H1 (cell line): ENCODE results near the gene MRGPRE. TPM values are rescaled to one million over a fixed set of nuclear protein-coding genes. Genes with fewer than 3 reads are reported as not detected.

Source experiments
- CTCF ChIA-PET: fragments of 300-600 bp; sonication (Branson Sonifier 250); formaldehyde crosslinking; loops from one replicate; lab custom pipeline; 2021; ENCODE audit not compliant: partially characterized antibody; lab: Charles Lee
- POLR2A ChIA-PET: fragments of 300-600 bp; sonication (Branson Sonifier 250); formaldehyde crosslinking; loops from one replicate; lab custom pipeline; 2021; ENCODE audit warnings: inconsistent platforms; ENCODE audit not compliant: partially characterized antibody; lab: Charles Lee
- DNase-seq, 2 experiments: peaks; one replicate each; pipeline versions ENCODE4 v3.0.0 to v3.0.0-alpha.2; 2010 to 2022; ENCODE audit warnings: low spot score in 2 of 2, low read depth in 1 of 2, mixed read lengths in 1 of 2
- FAIRE-seq: peaks from 2 replicates; lab custom pipeline; 2011; peaks lifted over from hg19 to GRCh38; lab: Jason Lieb, UNC
- H2AFZ ChIP-seq: 2 replicates; pipeline ENCODE4 v1.8.1; 2012; ENCODE audit warnings: low read length, inconsistent platforms
- H2AK5ac ChIP-seq: 2 replicates; pipeline ENCODE4 v1.6.1; 2013; ENCODE audit warnings: low read depth, low read length
- H2BK120ac ChIP-seq: replicated peaks from 2 replicates; pipeline ENCODE3; 2013; ENCODE audit warnings: low read depth, low read length, inconsistent platforms
- H2BK12ac ChIP-seq: 2 replicates; pipeline ENCODE4 v1.6.1; 2013; ENCODE audit warnings: low read depth, low read length
- H2BK15ac ChIP-seq: 2 replicates; pipeline ENCODE4 v1.6.1; 2013; ENCODE audit warnings: low read length
- H2BK20ac ChIP-seq: 2 replicates; pipeline ENCODE4 v1.6.1; 2013; ENCODE audit warnings: low read length
- H2BK5ac ChIP-seq: 2 replicates; pipeline ENCODE4 v1.6.1; 2013; ENCODE audit warnings: low read depth, low read length
- H3K14ac ChIP-seq: 2 replicates; pipeline ENCODE4 v1.6.1; 2013; ENCODE audit warnings: inconsistent platforms; ENCODE audit not compliant: insufficient read length
- H3K18ac ChIP-seq: 2 replicates; pipeline ENCODE4 v1.6.1; 2013; ENCODE audit warnings: low read length; ENCODE audit errors: extremely low read depth
- H3K23ac ChIP-seq: 2 replicates; pipeline ENCODE4 v1.6.1; 2013; ENCODE audit warnings: inconsistent platforms; ENCODE audit not compliant: insufficient read length
- H3K23me2 ChIP-seq: 2 replicates; pipeline ENCODE4 v1.6.1; 2013; ENCODE audit warnings: low read depth, low read length
- H3K27ac ChIP-seq: 2 replicates; pipeline ENCODE4 v1.6.1; 2011; ENCODE audit warnings: low read depth, low read length, inconsistent platforms
- H3K27me3 ChIP-seq, 4 experiments: replicated peaks in 1 of 4; 1 replicate in 1 of 4; 2 replicates in 3 of 4; pipeline versions ENCODE4 v1.6.1 to v1.8.1; 2011 to 2013; ENCODE audit warnings: low read length in 3 of 4, mild to moderate bottlenecking in 3 of 4, inconsistent platforms in 2 of 4, mixed read lengths in 2 of 4, moderate library complexity in 1 of 4; ENCODE audit not compliant: control insufficient read depth in 3 of 4, insufficient read depth in 3 of 4; ENCODE audit errors: extremely low read depth in 1 of 4
- H3K36me3 ChIP-seq, 4 experiments: 2 replicates each; pipeline versions ENCODE4 v1.6.1 to v1.8.1; 2011 to 2013; ENCODE audit warnings: mild to moderate bottlenecking in 4 of 4, low read length in 3 of 4, moderate library complexity in 2 of 4, control low read depth in 1 of 4, inconsistent platforms in 1 of 4; ENCODE audit not compliant: insufficient read depth in 4 of 4, control insufficient read depth in 2 of 4
- H3K4ac ChIP-seq: replicated peaks from 2 replicates; pipeline ENCODE3; 2013; ENCODE audit warnings: low read length, low read depth, mixed read lengths, inconsistent platforms; ENCODE audit not compliant: insufficient read length
- H3K4me1 ChIP-seq, 4 experiments: replicated peaks in 1 of 4; 1 replicate in 1 of 4; 2 replicates in 3 of 4; pipeline versions ENCODE4 v1.6.1 to v1.8.1; 2011 to 2013; ENCODE audit warnings: low read length in 3 of 4, inconsistent platforms in 2 of 4, mixed read lengths in 1 of 4; ENCODE audit not compliant: insufficient read depth in 4 of 4, control insufficient read depth in 3 of 4
- H3K4me2 ChIP-seq, 2 experiments: 2 replicates each; pipeline versions ENCODE4 v1.6.1 to v1.8.1; 2011 to 2013; ENCODE audit warnings: low read depth in 2 of 2, low read length in 2 of 2, control low read depth in 1 of 2, inconsistent platforms in 1 of 2, mild to moderate bottlenecking in 1 of 2; ENCODE audit not compliant: insufficient read depth in 1 of 2
- H3K4me3 ChIP-seq, 4 experiments: fragments of 200-600, 300-600 bp in 1 of 4; sonication (generic), shearing (Covaris generic), sonication (Bioruptor Twin) in 1 of 4; 2 replicates each; pipeline versions ENCODE4 v1.5.1 to v1.8.1; 2011 to 2016; ENCODE audit warnings: low read length in 4 of 4, low read depth in 3 of 4, control low read depth in 2 of 4, inconsistent platforms in 2 of 4, mild to moderate bottlenecking in 2 of 4, mixed read lengths in 1 of 4, moderate library complexity in 1 of 4; ENCODE audit not compliant: insufficient read depth in 2 of 4; ENCODE audit errors: extremely low read depth in 1 of 4
- H3K56ac ChIP-seq: replicated peaks from 2 replicates; pipeline ENCODE3; 2013; ENCODE audit warnings: low read depth, mild to moderate bottlenecking, mixed read lengths, low read length, inconsistent platforms; ENCODE audit not compliant: insufficient read length
- H3K79me1 ChIP-seq: 2 replicates; pipeline ENCODE4 v1.6.1; 2013; ENCODE audit warnings: low read depth, low read length, control low read depth
- H3K79me2 ChIP-seq, 2 experiments: 2 replicates each; pipeline versions ENCODE4 v1.6.1 to v1.8.1; 2012 to 2013; ENCODE audit warnings: low read length in 2 of 2, mild to moderate bottlenecking in 2 of 2, inconsistent platforms in 1 of 2; ENCODE audit not compliant: insufficient read depth in 2 of 2, control insufficient read depth in 1 of 2
- H3K9ac ChIP-seq, 4 experiments: replicated peaks in 1 of 4; 1 replicate in 1 of 4; 2 replicates in 3 of 4; pipeline versions ENCODE4 v1.6.1 to v1.8.1; 2011 to 2013; ENCODE audit warnings: low read depth in 3 of 4, low read length in 3 of 4, control low read depth in 2 of 4, mild to moderate bottlenecking in 2 of 4, moderate library complexity in 2 of 4, inconsistent platforms in 1 of 4; ENCODE audit errors: extremely low read depth in 1 of 4
- H3K9me3 ChIP-seq, 2 experiments: 2 replicates each; pipeline versions ENCODE4 v1.6.1 to v1.8.1; 2012 to 2013; ENCODE audit warnings: mild to moderate bottlenecking in 2 of 2, moderate library complexity in 2 of 2, control low read depth in 1 of 2, inconsistent platforms in 1 of 2, low read depth in 1 of 2, low read length in 1 of 2, mixed read lengths in 1 of 2; ENCODE audit not compliant: insufficient read depth in 2 of 2
- H4K20me1 ChIP-seq, 2 experiments: replicated peaks in 1 of 2; 2 replicates each; pipeline versions ENCODE3 to v1.8.1; 2011 to 2013; ENCODE audit warnings: inconsistent platforms in 2 of 2, low read length in 2 of 2, mild to moderate bottlenecking in 1 of 2; ENCODE audit not compliant: insufficient read depth in 2 of 2, control insufficient read depth in 1 of 2
- H4K5ac ChIP-seq: 2 replicates; pipeline ENCODE4 v1.6.1; 2013; ENCODE audit warnings: low read length, low read depth, mixed read lengths, inconsistent platforms; ENCODE audit not compliant: insufficient read length
- H4K8ac ChIP-seq: 2 replicates; pipeline ENCODE4 v1.8.0; 2013; ENCODE audit warnings: mild to moderate bottlenecking, moderate library complexity, low read length, inconsistent platforms; ENCODE audit not compliant: insufficient read depth; ENCODE audit errors: extremely low read depth
- H4K91ac ChIP-seq: replicated peaks from 2 replicates; pipeline ENCODE3; 2013; ENCODE audit warnings: low read length, mixed read lengths, inconsistent platforms; ENCODE audit not compliant: insufficient read length
- KDM5A ChIP-seq: fragments of 200-600 bp; IDR thresholded peaks from 2 replicates; pipeline ENCODE4 v1.7.1; 2012; ENCODE audit warnings: mild to moderate bottlenecking, low read length, inconsistent platforms, mixed read lengths
- WGBS, 2 experiments: shearing (Covaris generic) in 1 of 2; methylation state at CpG; one replicate each; pipeline versions ENCODE4 v1.1.6 to v1.1.7; 2013 to 2015; ENCODE audit warnings: low lambda C conversion rate in 2 of 2, mixed read lengths in 2 of 2, inconsistent platforms in 1 of 2, low coverage in 1 of 2, missing lambda C conversion rate in 1 of 2; ENCODE audit not compliant: insufficient replicate concordance in 2 of 2, insufficient coverage in 1 of 2, insufficient read length in 1 of 2; ENCODE audit errors: extremely low coverage in 1 of 2, missing lambda C conversion rate in 1 of 2; 5-methylcytosine and 5-hydroxymethylcytosine counted together
- polyA plus RNA-seq, 7 experiments: library from polyadenylated mRNA; depleted of rRNA in 3 of 7; stranded (reverse) in 5 of 7; unstranded in 2 of 7; fragments of >200 nt in 5 of 7; fragments of 200-250 nt in 2 of 7; gene quantifications; 1 replicate in 5 of 7; 2 replicates in 1 of 7; 4 replicates in 1 of 7; pipeline versions ENCODE4 v1.2.1 to v1.2.3, GENCODE V29; 2011 to 2013; ENCODE audit warnings: missing spikeins in 2 of 7, mixed read lengths in 2 of 7
- total RNA-seq: library from RNA; stranded (reverse); fragmentation: NEBNext Ultra II Directional; extraction: Animal tissue kit (Norgen Biotek cat#: 25700); gene quantifications from 2 replicates; pipeline ENCODE4 v1.2.1, GENCODE V29; 2021

MRGPRE gene
- total and polyA plus RNA-seq, 2 of the 8 experiments (the other 6 are each of a cell fraction or from before 2014, with no cell fraction given), result not detected

DNA sequence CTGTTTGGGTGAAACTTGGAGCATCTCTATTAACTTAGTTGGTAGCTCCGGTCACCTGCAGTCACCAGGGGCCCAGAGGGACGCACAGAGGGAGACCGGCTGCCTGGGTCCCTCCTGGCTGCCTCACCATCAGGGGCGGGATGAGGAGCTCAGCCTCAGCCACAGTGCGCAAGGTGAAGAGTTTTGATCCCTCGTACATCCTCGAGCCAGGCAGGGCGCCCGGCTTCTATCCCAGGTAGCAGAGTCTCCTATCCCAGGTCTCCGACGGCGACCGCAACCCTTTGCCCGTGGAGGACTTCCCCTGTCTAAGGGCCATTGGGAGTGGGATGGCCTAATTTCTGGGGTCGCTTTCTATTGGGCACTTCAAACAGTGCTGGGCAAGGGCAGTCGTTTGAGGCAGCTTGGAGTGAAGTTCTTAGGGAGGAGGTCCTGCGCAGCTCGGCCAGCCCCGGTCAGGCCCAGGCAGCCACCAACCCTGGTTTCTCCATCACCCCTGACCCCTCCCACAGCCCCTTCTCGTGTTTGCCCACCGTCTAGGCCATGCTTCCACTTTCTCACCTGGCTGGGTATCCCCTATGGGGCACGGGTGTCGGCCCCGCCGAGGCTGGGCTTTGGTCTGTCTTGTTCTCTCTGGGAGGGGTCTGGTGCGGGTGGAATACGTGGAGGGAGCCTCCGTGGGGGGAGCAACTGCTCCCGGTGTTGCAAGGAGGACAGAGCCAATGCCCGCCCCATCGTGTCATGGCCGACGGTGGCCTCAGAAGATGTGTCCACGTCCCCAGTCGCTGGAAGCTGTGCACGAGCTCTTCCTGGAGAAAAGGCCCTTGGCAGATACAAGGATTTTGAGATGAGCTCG is 10.0 kb downstream of the MRGPRE start:
- Histone ChIP-seq H3K56ac (no peak overlapping the region), H3K4me1 (peaks cover 0 to 23% (median 10%) of the 10 kb centered on the region in 4 experiments; a peak in 6 of 7 replicates), H3K4me2 (no peak overlapping the region), H3K18ac (no peak overlapping the region; the same call in 1 of the 2 replicates), H3K23me2 (no peaks in the 10 kb centered on the region), H3K9ac (no peak overlapping the region), H3K27me3 (no peaks in the 10 kb centered on the region), H3K79me1 (no peaks in the 10 kb centered on the region), H3K9me3 (no peaks in the 10 kb centered on the region), H3K4ac (peak overlapping the region; percentile 53), H2BK120ac (no peak overlapping the region), H2BK15ac (peak overlapping the region; percentile 88; the same call in 1 of the 2 replicates), H2AK5ac (no peak overlapping the region), H3K36me3 (no peaks in the 10 kb centered on the region), H4K91ac (no peak overlapping the region), H3K4me3 (no peak overlapping the region), H3K79me2 (no peaks in the 10 kb centered on the region), H2BK5ac (peak overlapping the region; percentile 71; the same call in 1 of the 2 replicates), H3K14ac (no peak overlapping the region), H3K27ac (no peak overlapping the region), H4K20me1 (no peaks in the 10 kb centered on the region), H2AFZ (no peak overlapping the region), H4K8ac (no peak overlapping the region), H4K5ac (no peak overlapping the region), H2BK20ac (no peak overlapping the region), H3K23ac (no peak overlapping the region), H2BK12ac (no peak overlapping the region)
- DNase-seq, result no peak
- CTCF ChIA-PET, result interaction anchor here (0.7 to 2.2 kb wide), 10 partner anchors 13 to 186 kb away, joined by 3 to 11 read pairs (median 4); no protein-coding TSS in a partner anchor
- 90% methylated on average over 29 of the region's 37 CpGs; no CpG with 5 or more reads in 1 of the 2 experiments for WGBS, 2 experiments
- POLR2A ChIA-PET, result no interaction called here
- FAIRE-seq, result no peak
- no peak for TF ChIP-seq KDM5A
